ENCODE measurements around the gene PPTC7.
"Not testable (repeated sequence)": the region's sequence is repeated elsewhere in the genome, so short reads cannot be mapped to it uniquely, and the experiment has no call there.

- not testable (repeated sequence) for TF ChIP-seq TARDBP (IDR thresholded peaks at IDR 0.05); SP1 (IDR thresholded peaks at IDR 0.05); ELF4 (IDR thresholded peaks at IDR 0.05); L3MBTL2 (conservative IDR thresholded peaks at IDR 0.05); FOXK2 (IDR thresholded peaks at IDR 0.05); SUZ12 (IDR thresholded peaks at IDR 0.05)
Observed at GRCh38 chr12:110558945-110559344, 24.2 kb downstream of the PPTC7 start.

Data from HEK293T (cell line).